ENCODE data around the gene LARGE1.

- TF ChIP-seq EZH2 (IDR thresholded peaks at IDR 0.05; ENCODE audit: insufficient read depth, poor library complexity, severe bottlenecking) (no peak), EZH2phosphoT487 (IDR thresholded peaks at IDR 0.05; ENCODE audit: insufficient read depth, low read depth) (no peak)
Measured at GRCh38 chr22:33535937-33536875, 384.1 kb downstream of the LARGE1 start.

All from GM23248 (cell line).